HG03342 (cell line): ENCODE results near the gene OGDH.

Source experiments
- ATAC-seq: cut with Tn5 transposase; IDR thresholded peaks from one replicate; pipeline ENCODE4 v1.9.1; 2021; ENCODE audit warnings: mild to moderate bottlenecking, moderate library complexity; ENCODE audit not compliant: unreplicated experiment

OGDH gene

GRCh38 chr7:44757311-44757710, 150.9 kb downstream of the OGDH start:
- ATAC-seq = no peak

DNA sequence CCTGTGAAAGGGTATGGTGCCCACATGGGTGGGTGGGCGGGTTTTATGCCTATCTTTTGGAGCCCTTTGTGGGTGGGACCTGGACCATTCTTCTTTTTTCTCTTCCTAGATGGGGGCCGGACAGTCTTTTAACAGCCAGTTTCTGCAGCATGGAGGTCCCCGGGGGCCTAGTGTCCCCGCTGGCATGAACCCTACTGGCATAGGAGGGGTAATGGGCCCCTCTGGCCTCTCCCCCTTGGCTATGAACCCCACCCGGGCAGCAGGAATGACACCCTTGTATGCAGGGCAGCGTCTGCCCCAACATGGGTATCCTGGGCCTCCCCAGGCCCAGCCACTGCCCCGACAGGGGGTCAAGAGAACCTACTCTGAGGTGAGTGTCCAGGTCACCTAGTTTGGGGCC, 151.3 kb downstream of the OGDH start:
- ATAC-seq = no peak
